ENCODE results near the gene ALKBH6.

GRCh38 chr19:36031308-36031707, 17.3 kb upstream of the ALKBH6 start:
- TF ChIP-seq CTCF (IDR thresholded peaks at IDR 0.05), result no peak
- TF ChIP-seq POLR2A (IDR thresholded peaks at IDR 0.05), result no peak
- no peak for TF ChIP-seq EP300 (IDR thresholded peaks at IDR 0.05)

Data from tibial nerve (tissue), 4 donors.